DND-41 (cell line): ENCODE results near the gene FAM9B.

Source experiments
- EZH2 ChIP-seq: IDR thresholded peaks from 3 replicates; pipeline ENCODE4 v1.6.1; 2012; ENCODE audit warnings: borderline replicate concordance, low read depth, mild to moderate bottlenecking, moderate library complexity, low read length, inconsistent platforms; ENCODE audit not compliant: severe bottlenecking
- TF ChIP-seq, protein P1 (sequence below): IDR thresholded peaks from 2 replicates; pipeline ENCODE4 v1.5.1; 2012; ENCODE audit warnings: borderline replicate concordance, low read length, moderate library complexity, mild to moderate bottlenecking; ENCODE audit not compliant: poor library complexity, severe bottlenecking; ENCODE audit errors: extremely low read depth

DNA sequence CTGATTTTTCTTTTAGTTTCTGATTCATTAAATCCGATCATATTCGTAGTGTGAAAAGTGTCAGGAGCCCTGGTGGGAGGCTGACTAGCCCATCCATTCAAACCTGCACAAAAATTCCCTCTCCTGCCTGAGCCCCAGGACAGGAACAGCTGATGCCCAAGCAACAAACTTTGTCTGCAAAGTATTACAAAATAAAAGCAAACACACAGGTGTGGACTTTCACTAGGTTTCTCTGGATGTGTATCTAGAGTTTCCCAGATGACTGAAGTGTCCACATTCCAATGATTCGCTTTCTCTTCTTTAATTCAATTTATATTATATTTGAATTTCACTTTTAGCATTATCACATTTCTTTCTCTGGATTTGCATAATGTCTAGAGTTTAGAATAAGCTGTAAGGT lies 18.2 kb upstream of the FAM9B start:
- TF ChIP-seq EZH2: no peak
- TF ChIP-seq, protein P1, sequence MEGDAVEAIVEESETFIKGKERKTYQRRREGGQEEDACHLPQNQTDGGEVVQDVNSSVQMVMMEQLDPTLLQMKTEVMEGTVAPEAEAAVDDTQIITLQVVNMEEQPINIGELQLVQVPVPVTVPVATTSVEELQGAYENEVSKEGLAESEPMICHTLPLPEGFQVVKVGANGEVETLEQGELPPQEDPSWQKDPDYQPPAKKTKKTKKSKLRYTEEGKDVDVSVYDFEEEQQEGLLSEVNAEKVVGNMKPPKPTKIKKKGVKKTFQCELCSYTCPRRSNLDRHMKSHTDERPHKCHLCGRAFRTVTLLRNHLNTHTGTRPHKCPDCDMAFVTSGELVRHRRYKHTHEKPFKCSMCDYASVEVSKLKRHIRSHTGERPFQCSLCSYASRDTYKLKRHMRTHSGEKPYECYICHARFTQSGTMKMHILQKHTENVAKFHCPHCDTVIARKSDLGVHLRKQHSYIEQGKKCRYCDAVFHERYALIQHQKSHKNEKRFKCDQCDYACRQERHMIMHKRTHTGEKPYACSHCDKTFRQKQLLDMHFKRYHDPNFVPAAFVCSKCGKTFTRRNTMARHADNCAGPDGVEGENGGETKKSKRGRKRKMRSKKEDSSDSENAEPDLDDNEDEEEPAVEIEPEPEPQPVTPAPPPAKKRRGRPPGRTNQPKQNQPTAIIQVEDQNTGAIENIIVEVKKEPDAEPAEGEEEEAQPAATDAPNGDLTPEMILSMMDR: no peak
